Measurements from ENCODE around the gene CD300H. TPM values are rescaled to one million over a fixed set of nuclear protein-coding genes. Genes with fewer than 3 reads are reported as not detected.
"Not testable (repeated sequence)": the region's sequence is repeated elsewhere in the genome, so short reads cannot be mapped to it uniquely, and the experiment has no call there.

The CD300H gene
- total RNA-seq, 1 donor from 2014 or later, result not detected

GRCh38 chr17:74563358-74563757 is 4.0 kb downstream of the CD300H start:
- Mint-ChIP-seq H3K27me3 (peaks cover 56% of the 10 kb centered on the region), H3K27ac (no peak overlapping the region), H3K36me3 (no peaks in the 10 kb centered on the region), H3K4me3 (no peak overlapping the region), H3K9me3 (no peaks in the 10 kb centered on the region), H3K4me1 (ENCODE audit: unreplicated experiment) (no peaks in the 10 kb centered on the region)
- TF ChIP-seq, protein P1, sequence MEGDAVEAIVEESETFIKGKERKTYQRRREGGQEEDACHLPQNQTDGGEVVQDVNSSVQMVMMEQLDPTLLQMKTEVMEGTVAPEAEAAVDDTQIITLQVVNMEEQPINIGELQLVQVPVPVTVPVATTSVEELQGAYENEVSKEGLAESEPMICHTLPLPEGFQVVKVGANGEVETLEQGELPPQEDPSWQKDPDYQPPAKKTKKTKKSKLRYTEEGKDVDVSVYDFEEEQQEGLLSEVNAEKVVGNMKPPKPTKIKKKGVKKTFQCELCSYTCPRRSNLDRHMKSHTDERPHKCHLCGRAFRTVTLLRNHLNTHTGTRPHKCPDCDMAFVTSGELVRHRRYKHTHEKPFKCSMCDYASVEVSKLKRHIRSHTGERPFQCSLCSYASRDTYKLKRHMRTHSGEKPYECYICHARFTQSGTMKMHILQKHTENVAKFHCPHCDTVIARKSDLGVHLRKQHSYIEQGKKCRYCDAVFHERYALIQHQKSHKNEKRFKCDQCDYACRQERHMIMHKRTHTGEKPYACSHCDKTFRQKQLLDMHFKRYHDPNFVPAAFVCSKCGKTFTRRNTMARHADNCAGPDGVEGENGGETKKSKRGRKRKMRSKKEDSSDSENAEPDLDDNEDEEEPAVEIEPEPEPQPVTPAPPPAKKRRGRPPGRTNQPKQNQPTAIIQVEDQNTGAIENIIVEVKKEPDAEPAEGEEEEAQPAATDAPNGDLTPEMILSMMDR (conservative IDR thresholded peaks at IDR 0.05), result no peak
- DNase-seq (ENCODE audit: extremely low spot score, unreplicated experiment), result no peak

GRCh38 chr17:74561586-74561985 is 5.7 kb downstream of the CD300H start:
- Mint-ChIP-seq H3K27me3 (peaks cover 53% of the 10 kb centered on the region), H3K4me1 (ENCODE audit: unreplicated experiment) (no peaks in the 10 kb centered on the region), H3K9me3 (no peaks in the 10 kb centered on the region), H3K27ac (no peak overlapping the region), H3K36me3 (no peaks in the 10 kb centered on the region), H3K4me3 (no peak overlapping the region)
- DNase-seq (ENCODE audit: extremely low spot score, unreplicated experiment), result no peak
- TF ChIP-seq, protein P1 (conservative IDR thresholded peaks at IDR 0.05), result no peak

DNA sequence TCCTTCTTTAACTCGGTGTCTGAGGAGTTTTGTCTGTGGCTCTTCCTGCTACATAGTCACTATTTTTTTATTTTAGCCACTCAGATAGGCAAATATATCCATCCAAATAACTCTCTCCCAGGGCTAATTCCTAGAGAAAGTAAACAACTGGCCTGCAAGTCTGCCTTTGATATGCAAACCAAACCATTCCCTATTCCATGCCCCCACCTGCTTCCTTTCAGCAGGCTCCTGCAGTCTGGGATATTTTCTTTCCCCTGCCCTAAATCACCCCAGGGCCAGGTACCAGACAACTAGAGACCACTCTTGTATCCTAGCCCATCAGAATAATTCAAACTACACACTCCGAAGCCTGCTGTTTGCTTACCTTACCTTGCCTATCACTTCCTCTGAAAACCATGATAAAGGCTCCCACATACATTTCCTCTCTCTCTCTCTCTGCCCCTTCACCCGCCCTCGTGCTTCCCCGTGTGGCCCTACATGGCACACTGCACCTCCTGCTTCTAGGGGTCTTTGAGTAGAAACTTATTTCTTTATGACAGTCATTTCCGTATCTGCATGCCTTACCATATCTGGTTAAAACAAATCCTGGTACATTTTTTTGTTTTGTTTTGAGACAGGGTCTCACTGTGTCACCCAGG is 8.3 kb downstream of the CD300H start:
- no peak for DNase-seq (ENCODE audit: extremely low spot score, unreplicated experiment)
- H3K9me3 Mint-ChIP-seq, result no peaks in the 10 kb centered on the region
- H3K4me3 Mint-ChIP-seq, result no peak overlapping the region
- no peaks in the 10 kb centered on the region for H3K4me1 Mint-ChIP-seq (ENCODE audit: unreplicated experiment)
- peaks cover 44% of the 10 kb centered on the region for H3K27me3 Mint-ChIP-seq
- TF ChIP-seq, protein P1 (conservative IDR thresholded peaks at IDR 0.05), result no peak
- no peaks in the 10 kb centered on the region for H3K36me3 Mint-ChIP-seq
- no peak overlapping the region for H3K27ac Mint-ChIP-seq

DNA sequence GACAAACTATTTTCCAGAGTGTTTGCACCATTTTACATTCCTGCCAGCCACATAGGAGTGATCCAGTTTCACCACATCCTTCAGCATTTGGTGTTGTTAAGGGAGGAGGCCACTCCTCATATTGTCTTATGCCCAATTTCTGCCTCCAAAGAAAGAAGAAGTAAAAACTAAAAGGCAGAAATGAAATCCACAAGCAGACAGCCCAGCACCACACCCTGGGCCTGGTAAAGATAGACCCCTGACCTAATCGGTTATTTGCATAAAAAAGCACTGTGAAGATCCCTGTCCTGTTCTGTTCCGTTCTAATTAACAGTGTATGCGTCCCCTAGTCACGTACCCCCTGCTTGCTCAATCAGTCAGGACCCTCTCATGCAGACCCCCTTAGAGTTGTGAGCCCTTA is 8.9 kb downstream of the CD300H start:
- H3K4me3 Mint-ChIP-seq; H3K9me3 Mint-ChIP-seq; H3K36me3 Mint-ChIP-seq; H3K4me1 Mint-ChIP-seq (ENCODE audit: unreplicated experiment); H3K27ac Mint-ChIP-seq; DNase-seq (ENCODE audit: extremely low spot score, unreplicated experiment): not testable (repeated sequence)
- peaks cover 40% of the 10 kb centered on the region for H3K27me3 Mint-ChIP-seq

GRCh38 chr17:74555427-74555940 is 11.8 kb downstream of the CD300H start:
- Mint-ChIP-seq H3K27ac (no peak overlapping the region), H3K27me3 (peaks cover 33% of the 10 kb centered on the region), H3K4me3 (no peak overlapping the region), H3K4me1 (ENCODE audit: unreplicated experiment) (no peaks in the 10 kb centered on the region), H3K36me3 (no peaks in the 10 kb centered on the region), H3K9me3 (no peaks in the 10 kb centered on the region)
- DNase-seq (ENCODE audit: extremely low spot score, unreplicated experiment), result no peak
- TF ChIP-seq, protein P1 (conservative IDR thresholded peaks at IDR 0.05), result no peak

DNA sequence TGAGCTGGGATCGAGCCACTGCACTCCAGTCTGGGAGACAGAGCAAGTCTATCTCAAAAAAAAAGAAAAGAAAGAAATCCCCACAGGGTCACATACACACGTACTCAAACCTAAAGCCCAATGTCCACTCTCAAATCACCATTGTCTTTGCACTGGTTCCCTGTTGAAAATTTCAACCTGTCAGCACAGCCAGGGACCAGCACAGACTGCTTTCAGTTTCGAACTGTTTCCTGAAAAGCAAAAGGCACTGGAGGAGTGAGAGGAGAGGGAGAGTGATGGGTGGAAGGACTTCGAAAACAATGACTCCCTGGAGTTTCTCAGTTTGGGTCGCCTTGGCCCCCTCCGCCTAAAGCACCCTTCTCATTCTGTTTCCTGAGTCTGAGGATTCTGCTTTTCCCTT is 12.4 kb downstream of the CD300H start:
- DNase-seq (ENCODE audit: extremely low spot score, unreplicated experiment), result no peak
- no peaks in the 10 kb centered on the region for H3K36me3 Mint-ChIP-seq
- TF ChIP-seq, protein P1 (conservative IDR thresholded peaks at IDR 0.05), result no peak
- no peaks in the 10 kb centered on the region for H3K9me3 Mint-ChIP-seq
- H3K27ac Mint-ChIP-seq, result no peak overlapping the region
- H3K4me1 Mint-ChIP-seq (ENCODE audit: unreplicated experiment), result no peaks in the 10 kb centered on the region
- H3K4me3 Mint-ChIP-seq, result no peak overlapping the region
- peaks cover 36% of the 10 kb centered on the region for H3K27me3 Mint-ChIP-seq
